GM18858 (cell line): ENCODE measurements around the gene STAT3.
"Not testable (repeated sequence)": the region's sequence is repeated elsewhere in the genome, so short reads cannot be mapped to it uniquely, and the experiment has no call there.

Source experiments
- ATAC-seq: cut with Tn5 transposase; IDR thresholded peaks from one replicate; pipeline ENCODE4 v1.9.1; 2021; ENCODE audit not compliant: unreplicated experiment

The STAT3 gene

GRCh38 chr17:42386777-42387657 is 1.2 kb downstream of the STAT3 start:
- ATAC-seq: no peak

DNA sequence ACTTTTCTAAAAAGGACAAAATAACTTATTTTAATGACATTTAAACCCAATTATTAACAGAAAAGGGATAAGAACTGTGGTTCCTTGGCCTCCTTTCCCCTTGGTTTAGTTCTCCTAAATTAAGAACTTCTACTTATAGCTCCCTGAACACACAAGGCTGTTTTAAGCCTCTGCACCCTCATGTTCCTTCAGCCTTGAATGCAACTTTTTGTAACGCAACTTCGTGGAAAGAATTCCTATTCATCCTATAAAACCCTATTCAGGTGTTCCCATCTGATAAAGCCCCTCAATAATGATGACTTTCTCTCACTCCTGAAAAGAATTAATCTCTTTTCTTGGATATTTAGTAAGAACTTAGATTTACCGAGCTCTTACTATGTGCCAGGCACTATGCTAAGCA is 6.3 kb downstream of the STAT3 start:
- ATAC-seq: no peak

DNA sequence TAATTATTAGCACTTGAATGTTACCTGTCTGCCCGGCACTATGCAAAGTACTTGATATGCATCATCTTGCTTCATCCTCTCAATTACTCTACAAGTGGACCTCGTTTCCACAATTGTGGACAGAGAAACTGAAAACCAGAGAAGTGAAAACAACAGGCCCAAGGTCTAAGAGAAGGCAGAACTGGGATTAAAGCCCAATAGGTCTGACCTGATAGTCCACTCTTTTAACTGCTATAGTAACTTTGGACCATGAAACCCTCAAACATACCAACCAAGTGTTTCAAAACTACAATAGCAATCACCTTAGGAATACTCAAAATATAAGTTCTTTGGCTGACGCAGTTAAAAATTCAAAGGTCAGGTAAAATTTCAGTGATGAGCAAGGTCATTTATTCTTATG is 7.3 kb downstream of the STAT3 start:
- no peak for ATAC-seq

DNA sequence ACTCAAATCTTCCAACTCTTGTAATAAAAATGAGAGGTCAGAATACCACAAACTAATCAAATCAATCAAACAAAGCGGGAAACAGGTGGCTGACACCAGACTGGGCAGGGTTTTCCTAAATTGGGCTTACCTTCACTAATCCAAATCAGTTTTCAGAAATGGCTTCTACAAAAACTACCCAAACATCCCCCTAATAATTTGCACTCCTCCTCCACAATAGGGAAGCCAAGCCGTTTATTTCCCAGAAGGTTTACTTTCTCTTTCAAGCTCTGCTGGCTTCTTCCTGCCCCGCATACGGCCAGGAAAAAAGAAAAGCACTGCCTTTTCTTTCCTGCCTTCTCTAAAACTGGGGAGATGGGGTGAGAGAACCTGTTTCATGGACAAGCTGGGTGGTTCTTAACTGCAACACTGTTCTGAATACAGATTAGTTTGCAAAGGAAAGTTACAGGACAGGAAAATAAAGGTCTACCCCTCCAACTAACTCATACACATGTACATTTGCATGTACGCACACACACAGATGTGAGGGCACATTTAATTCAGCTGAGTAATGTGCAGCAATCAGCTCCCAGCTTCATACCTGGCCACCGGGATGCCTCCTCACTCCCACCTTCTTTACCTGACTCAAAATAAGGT is 9.2 kb downstream of the STAT3 start:
- ATAC-seq: no peak

- no peak for ATAC-seq
Observed at GRCh38 chr17:42378359-42378958, 9.8 kb downstream of the STAT3 start.

DNA sequence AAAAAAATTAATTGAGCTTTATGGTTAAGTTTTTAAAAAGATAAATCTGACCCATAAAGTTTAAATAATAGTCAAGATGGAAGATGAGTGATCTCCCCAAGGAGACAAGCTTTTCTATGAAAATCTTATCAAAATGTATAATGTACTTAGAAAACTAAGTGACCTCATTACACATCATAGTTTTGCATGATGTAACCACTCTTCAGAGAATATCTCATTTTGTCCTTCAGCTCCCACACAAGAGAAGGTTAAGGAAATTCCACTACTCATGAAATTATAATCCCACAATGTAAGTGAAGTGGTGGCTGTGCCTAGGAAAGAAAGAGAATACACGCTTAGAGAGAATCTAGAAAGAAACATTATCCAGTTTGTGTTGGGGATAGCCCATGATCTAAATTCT is 14.3 kb downstream of the STAT3 start:
- no peak for ATAC-seq

DNA sequence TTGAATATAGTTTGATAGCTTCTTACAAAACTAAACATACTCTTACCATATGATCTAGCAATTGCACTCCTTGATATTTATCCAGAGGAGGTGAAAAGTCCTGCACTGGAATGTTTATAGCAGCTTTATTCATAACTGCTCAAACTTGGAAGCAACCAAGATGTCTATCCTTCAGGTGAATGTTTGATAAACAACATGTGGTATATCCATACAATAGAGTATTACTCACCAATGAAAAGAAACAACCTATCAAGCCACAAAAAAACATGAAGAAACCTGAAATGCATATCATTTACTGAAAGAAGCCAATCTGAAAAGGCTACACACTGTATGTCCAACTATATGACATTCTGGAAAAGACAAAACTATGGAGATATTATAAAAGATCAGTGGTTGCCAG is 16.1 kb downstream of the STAT3 start:
- no peak for ATAC-seq

- ATAC-seq: not testable (repeated sequence)
Observed at GRCh38 chr17:42368797-42369561, 19.3 kb downstream of the STAT3 start.

DNA sequence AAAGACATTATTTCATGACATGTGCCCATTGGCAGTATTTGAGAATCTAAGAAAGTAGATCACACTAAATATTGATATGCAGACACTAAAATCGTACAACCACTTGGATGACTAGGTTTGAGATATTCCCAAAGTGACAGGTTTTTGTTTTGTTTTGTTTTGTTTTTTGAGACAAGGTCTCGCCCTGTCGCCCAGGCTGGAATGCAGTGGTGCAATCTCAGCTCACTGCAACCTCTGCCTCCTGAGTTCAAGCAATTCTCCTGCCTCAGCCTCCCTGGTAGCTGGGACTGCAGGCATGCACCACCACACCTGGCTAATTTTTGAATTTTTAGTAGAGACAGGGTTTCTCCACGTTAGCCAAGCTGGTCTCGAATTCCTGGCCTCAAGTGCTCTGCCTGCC is 19.9 kb downstream of the STAT3 start:
- not testable (repeated sequence) for ATAC-seq

- not testable (repeated sequence) for ATAC-seq
Observed at GRCh38 chr17:42366176-42367023, 21.8 kb downstream of the STAT3 start.

DNA sequence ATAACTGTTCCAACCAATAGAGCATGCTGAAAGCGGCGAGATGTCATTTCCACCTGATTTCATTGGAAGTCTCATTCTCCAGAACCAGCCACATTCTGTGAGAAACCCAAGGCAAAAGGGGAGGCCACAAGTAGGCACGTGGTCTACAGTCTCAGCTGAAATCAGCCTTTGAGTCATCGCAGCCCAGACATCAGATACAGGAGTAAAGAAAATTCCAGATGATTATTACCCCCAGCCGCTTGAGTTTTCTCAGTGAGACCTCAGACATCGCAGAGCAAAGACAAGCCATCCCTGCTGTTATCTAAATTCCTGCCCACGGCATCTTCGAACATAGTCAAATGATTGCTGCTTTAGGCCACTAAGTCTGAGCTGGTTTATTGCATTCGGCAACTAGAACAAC is 23.1 kb downstream of the STAT3 start:
- ATAC-seq: no peak

DNA sequence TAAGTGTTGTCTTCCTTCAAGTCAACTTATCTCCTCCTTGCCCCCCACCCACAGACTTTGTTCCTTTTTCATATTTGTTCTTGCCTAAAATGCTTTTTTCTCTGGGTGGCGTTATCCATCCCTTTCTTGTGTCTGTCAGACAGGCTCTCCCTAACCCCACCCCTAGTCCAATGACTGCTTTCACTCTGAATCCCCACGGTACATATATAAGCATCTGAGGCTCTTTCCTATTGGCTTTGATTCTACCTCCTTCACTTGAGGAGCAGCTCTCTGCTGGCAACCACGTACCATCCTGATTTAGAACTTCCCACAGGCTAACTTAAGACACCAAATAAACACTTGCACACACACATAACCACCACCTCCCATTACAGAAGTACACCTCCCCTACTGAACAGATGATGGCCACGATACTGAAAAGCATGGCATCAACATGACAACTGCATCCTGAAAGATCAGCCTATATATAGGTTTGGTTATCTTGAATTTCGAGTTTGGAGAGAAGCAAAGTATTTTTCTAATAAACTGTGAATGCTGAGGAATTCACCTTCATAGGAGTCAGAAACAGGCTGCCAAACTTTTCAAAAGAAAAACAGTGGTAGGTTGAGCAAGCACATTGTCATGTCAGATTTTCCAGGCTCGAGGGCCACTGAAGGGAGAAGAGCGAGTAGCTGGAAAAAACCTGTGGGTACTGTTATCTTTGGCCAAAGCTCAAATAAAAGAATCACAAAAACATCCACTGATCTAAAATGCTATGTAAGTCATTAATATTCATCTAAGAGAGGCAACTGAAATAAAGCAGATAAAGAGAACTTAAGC is 24.3 kb downstream of the STAT3 start:
- ATAC-seq: no peak

GRCh38 chr17:42363231-42363630 is 25.0 kb downstream of the STAT3 start:
- no peak for ATAC-seq

DNA sequence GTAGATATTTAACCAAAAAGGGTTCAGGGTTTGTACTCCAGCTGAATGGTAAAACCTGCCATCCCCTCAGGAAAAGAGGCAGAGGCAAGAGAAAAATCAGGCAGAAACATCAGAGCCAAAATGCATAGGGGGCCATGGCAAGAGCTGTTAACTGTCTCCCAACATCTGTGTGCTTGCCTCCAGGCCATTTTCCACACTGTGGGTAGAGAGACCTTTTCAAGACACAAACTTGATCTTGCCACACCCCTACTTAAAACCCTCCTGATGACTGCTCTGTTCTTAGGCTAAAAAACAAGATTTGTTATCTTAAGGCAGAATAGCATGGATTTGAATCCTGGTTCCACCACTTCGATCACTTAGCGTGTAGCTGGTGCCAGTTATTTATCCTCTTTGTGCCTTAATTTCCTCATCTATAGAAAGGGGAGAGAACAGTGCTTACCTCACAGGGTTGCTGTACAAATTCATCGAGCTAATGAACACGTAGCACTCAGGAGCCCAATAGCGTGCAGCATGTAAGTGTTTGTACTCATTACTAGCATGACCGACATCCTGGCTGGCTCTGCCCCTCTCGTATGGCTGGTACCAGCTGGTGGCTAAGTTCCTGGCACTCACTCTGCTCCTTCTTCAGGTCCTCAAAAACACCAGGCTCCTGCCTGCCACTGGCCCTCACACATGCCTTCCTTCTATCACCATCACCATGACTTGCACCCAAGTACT is 25.8 kb downstream of the STAT3 start:
- no peak for ATAC-seq

DNA sequence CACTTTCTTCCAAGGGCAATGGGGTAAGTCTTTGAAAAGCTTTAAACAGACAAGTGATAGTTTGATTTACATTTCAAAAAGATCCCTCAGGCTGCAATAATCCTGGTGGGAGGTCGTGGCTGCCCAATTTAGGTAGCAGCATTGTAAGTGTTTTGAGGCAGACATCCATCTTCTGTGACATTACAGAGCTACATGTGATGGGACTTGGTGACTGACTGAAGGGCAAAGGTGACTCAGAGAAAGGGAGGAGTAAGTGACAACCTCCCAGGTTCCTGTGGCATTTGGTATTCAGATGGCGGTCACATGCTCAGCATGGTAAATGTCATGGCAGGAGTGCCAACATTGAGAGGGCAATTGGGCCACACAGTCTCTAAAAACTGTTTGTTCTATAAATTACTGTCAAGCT is 26.5 kb downstream of the STAT3 start:
- ATAC-seq: no peak

DNA sequence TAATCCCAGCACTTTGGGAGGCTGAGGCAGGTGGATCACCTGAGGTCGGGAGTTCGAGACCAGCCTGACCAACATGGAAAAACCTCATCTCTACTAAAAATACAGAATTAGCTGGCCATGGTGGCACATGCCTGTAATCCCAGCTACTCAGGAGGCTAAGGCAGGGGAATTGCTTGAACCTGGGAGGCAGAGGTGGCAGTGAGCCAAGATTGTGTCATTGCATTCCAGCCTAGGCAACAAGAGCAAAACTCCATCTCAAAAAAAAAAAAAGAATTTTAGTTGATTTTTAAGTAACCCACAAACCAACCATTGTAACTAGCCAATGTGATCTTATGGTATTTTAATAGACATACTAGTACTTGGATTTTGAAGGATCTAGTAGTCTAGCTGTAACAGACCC is 27.9 kb downstream of the STAT3 start:
- not testable (repeated sequence) for ATAC-seq

DNA sequence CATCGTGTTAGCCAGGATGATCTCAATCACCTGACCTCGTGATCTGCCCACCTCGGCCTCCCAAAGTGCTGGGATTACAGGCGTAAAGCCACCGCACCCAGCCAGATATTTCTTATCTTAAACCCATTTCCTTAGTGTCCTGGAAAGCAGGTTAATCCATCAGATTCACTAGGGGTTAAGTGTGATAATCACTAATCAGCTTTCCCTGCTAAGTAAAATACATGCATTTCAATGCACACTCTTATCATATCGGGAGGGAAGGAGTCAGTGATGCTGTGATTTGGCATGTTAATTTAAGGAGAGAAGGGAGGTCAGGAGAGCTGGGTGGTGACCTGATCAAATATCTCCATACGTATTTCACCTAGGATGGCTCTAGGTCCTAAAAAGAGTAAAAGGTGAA is 29.1 kb downstream of the STAT3 start:
- no peak for ATAC-seq

- ATAC-seq: no peak
Observed at GRCh38 chr17:42358434-42358833, 29.8 kb downstream of the STAT3 start.
